Measurements from ENCODE around the gene WSB2.

Gene WSB2

GRCh38 chr12:117985182-117985581, 75.8 kb downstream of the WSB2 start:
- no peak for DNase-seq
